H9 (cell line): Measurements from ENCODE around the gene GLYR1. TPM values are rescaled to one million over a fixed set of nuclear protein-coding genes. Genes with fewer than 3 reads are reported as not detected.

Experiments used
- DNase-seq: peaks from one replicate; pipeline ENCODE4 v3.0.0-alpha.2; 2017
- H2AFZ ChIP-seq: one replicate; pipeline ENCODE4 v1.6.1; 2013; ENCODE audit warnings: mild to moderate bottlenecking, low read length, control low read depth, moderate library complexity
- H2AK5ac ChIP-seq: 2 replicates; pipeline ENCODE4 v1.6.1; 2013; ENCODE audit warnings: low read length, control low read depth, mixed read lengths; ENCODE audit not compliant: insufficient read length
- H2BK120ac ChIP-seq: one replicate; pipeline ENCODE4 v1.6.1; 2013; ENCODE audit warnings: low read depth, mild to moderate bottlenecking, low read length, control low read depth, inconsistent platforms; ENCODE audit not compliant: poor library complexity, severe bottlenecking
- H2BK12ac ChIP-seq: 2 replicates; pipeline ENCODE4 v1.6.1; 2013; ENCODE audit warnings: low read length, control low read depth, mixed read lengths, low read depth; ENCODE audit not compliant: insufficient read length
- H2BK15ac ChIP-seq: 2 replicates; pipeline ENCODE4 v1.6.1; 2013; ENCODE audit warnings: low read depth, low read length, control low read depth
- H2BK20ac ChIP-seq: one replicate; pipeline ENCODE4 v1.6.1; 2013; ENCODE audit warnings: low read depth, mild to moderate bottlenecking, low read length, control low read depth, inconsistent platforms; ENCODE audit not compliant: poor library complexity, severe bottlenecking
- H2BK5ac ChIP-seq: 2 replicates; pipeline ENCODE4 v1.6.1; 2013; ENCODE audit warnings: low read length, control low read depth, mixed read lengths; ENCODE audit not compliant: insufficient read length
- H3K14ac ChIP-seq: 2 replicates; pipeline ENCODE4 v1.6.1; 2013; ENCODE audit warnings: low read length, control low read depth; ENCODE audit not compliant: insufficient read depth
- H3K18ac ChIP-seq: 2 replicates; pipeline ENCODE4 v1.6.1; 2013; ENCODE audit warnings: low read depth, mild to moderate bottlenecking, mixed read lengths, low read length, control low read depth; ENCODE audit not compliant: insufficient read length
- H3K23ac ChIP-seq: 2 replicates; pipeline ENCODE4 v1.6.1; 2013; ENCODE audit warnings: low read length, control low read depth, mixed read lengths, low read depth; ENCODE audit not compliant: insufficient read length
- H3K23me2 ChIP-seq: 2 replicates; pipeline ENCODE4 v1.6.1; 2013; ENCODE audit warnings: low read depth, mild to moderate bottlenecking, mixed read lengths, low read length, control low read depth; ENCODE audit not compliant: insufficient read length, poor library complexity, severe bottlenecking
- H3K27ac ChIP-seq: 2 replicates; pipeline ENCODE4 v1.5.1; 2013; ENCODE audit warnings: low read length, control low read depth, mixed read lengths, low read depth; ENCODE audit not compliant: insufficient read length
- H3K27me3 ChIP-seq: 2 replicates; pipeline ENCODE4 v1.6.1; 2013; ENCODE audit warnings: low read length, control low read depth, inconsistent platforms; ENCODE audit not compliant: insufficient read depth
- H3K4ac ChIP-seq: 2 replicates; pipeline ENCODE4 v1.6.1; 2013; ENCODE audit warnings: low read depth, mild to moderate bottlenecking, control low read depth, inconsistent platforms, low read length, moderate library complexity
- H3K4me1 ChIP-seq: 2 replicates; pipeline ENCODE4 v1.6.1; 2013; ENCODE audit warnings: low read length, control low read depth, inconsistent platforms; ENCODE audit not compliant: insufficient read depth
- H3K4me2 ChIP-seq: 2 replicates; pipeline ENCODE4 v1.6.1; 2013; ENCODE audit warnings: low read length, control low read depth, mixed read lengths; ENCODE audit not compliant: insufficient read length, insufficient read depth
- H3K56ac ChIP-seq: 2 replicates; pipeline ENCODE4 v1.6.1; 2013; ENCODE audit warnings: low read depth, mild to moderate bottlenecking, mixed read lengths, low read length, control low read depth; ENCODE audit not compliant: insufficient read length
- H3K79me1 ChIP-seq: 2 replicates; pipeline ENCODE4 v1.6.1; 2013; ENCODE audit warnings: low read depth, mild to moderate bottlenecking, moderate library complexity, low read length, control low read depth, inconsistent platforms; ENCODE audit not compliant: insufficient read depth, poor library complexity, severe bottlenecking
- H3K79me2 ChIP-seq: 2 replicates; pipeline ENCODE4 v1.6.1; 2013; ENCODE audit warnings: low read length, control low read depth, inconsistent platforms; ENCODE audit not compliant: insufficient read depth
- H3K9ac ChIP-seq: 2 replicates; pipeline ENCODE4 v1.6.1; 2013; ENCODE audit warnings: low read length, control low read depth, mixed read lengths; ENCODE audit not compliant: insufficient read length; ENCODE audit errors: extremely low read depth
- H3K9me3 ChIP-seq: one replicate; pipeline ENCODE4 v1.6.1; 2013; ENCODE audit warnings: low read depth, low read length, inconsistent platforms; ENCODE audit not compliant: control insufficient read depth
- H3T11ph ChIP-seq: one replicate; pipeline ENCODE4 v1.6.1; 2013; ENCODE audit warnings: mild to moderate bottlenecking, low read length, control low read depth, inconsistent platforms
- H4K20me1 ChIP-seq: one replicate; pipeline ENCODE4 v1.6.1; 2013; ENCODE audit not compliant: control insufficient read depth, insufficient read length, insufficient read depth
- H4K5ac ChIP-seq: 2 replicates; pipeline ENCODE4 v1.6.1; 2013; ENCODE audit warnings: low read depth, mild to moderate bottlenecking, mixed read lengths, low read length, control low read depth; ENCODE audit not compliant: insufficient read length
- H4K8ac ChIP-seq: replicated peaks from 2 replicates; pipeline ENCODE4 v1.6.1; 2013; ENCODE audit warnings: low read length, control low read depth, mixed read lengths, low read depth; ENCODE audit not compliant: insufficient read length
- H4K91ac ChIP-seq: 2 replicates; pipeline ENCODE4 v1.6.1; 2013; ENCODE audit warnings: low read depth, mild to moderate bottlenecking, moderate library complexity, mixed read lengths, low read length, control low read depth; ENCODE audit not compliant: insufficient read length
- H3K27ac Mint-ChIP-seq, 3 experiments: 2 replicates in 2 of 3; 3 replicates in 1 of 3; pipeline ENCODE4 v1.8.0; 2020 to 2021; ENCODE audit warnings: mixed read lengths in 3 of 3, mild to moderate bottlenecking in 1 of 3, moderate library complexity in 1 of 3
- H3K27me3 Mint-ChIP-seq: 2 replicates; pipeline ENCODE4 v1.8.0; 2021; ENCODE audit warnings: low read depth, mild to moderate bottlenecking, moderate library complexity, mixed read lengths
- H3K36me3 Mint-ChIP-seq, 3 experiments: 2 replicates in 2 of 3; 3 replicates in 1 of 3; pipeline ENCODE4 v1.8.0; 2020 to 2021; ENCODE audit warnings: low read depth in 3 of 3, mixed read lengths in 3 of 3; ENCODE audit not compliant: insufficient read depth in 1 of 3
- H3K4me1 Mint-ChIP-seq, 2 experiments: 2 replicates each; pipeline ENCODE4 v1.8.0; 2020; ENCODE audit warnings: mixed read lengths in 2 of 2
- H3K4me3 Mint-ChIP-seq, 2 experiments: 2 replicates in 1 of 2; 3 replicates in 1 of 2; pipeline ENCODE4 v1.8.0; 2020 to 2021; ENCODE audit warnings: mild to moderate bottlenecking in 2 of 2, mixed read lengths in 2 of 2, moderate library complexity in 1 of 2
- H3K9me3 Mint-ChIP-seq, 2 experiments: 2 replicates in 1 of 2; 3 replicates in 1 of 2; pipeline ENCODE4 v1.8.0; 2020; ENCODE audit warnings: mild to moderate bottlenecking in 2 of 2, mixed read lengths in 2 of 2, moderate library complexity in 1 of 2
- CTCF ChIP-seq: fragments of 200-600 bp; sonication (generic); conservative IDR thresholded peaks from 3 replicates; pipeline ENCODE4 v1.8.0; 2021; ENCODE audit warnings: antibody characterized with exemption, mild to moderate bottlenecking
- WGBS: extraction: QIAGEN DNeasy Blood & Tissue Kit; methylation state at CpG from one replicate; pipeline ENCODE4 v1.1.7; 2013; ENCODE audit warnings: missing lambda C conversion rate, low lambda C conversion rate, mixed read lengths; ENCODE audit not compliant: insufficient read length; ENCODE audit errors: extremely low coverage; 5-methylcytosine and 5-hydroxymethylcytosine counted together
- total RNA-seq: library from RNA; stranded (reverse); gene quantifications from 2 replicates; pipeline ENCODE4 v1.2.1, GENCODE V29; 2021

GLYR1 gene
- total RNA-seq, 1 experiment from 2014 or later: 114 TPM

DNA sequence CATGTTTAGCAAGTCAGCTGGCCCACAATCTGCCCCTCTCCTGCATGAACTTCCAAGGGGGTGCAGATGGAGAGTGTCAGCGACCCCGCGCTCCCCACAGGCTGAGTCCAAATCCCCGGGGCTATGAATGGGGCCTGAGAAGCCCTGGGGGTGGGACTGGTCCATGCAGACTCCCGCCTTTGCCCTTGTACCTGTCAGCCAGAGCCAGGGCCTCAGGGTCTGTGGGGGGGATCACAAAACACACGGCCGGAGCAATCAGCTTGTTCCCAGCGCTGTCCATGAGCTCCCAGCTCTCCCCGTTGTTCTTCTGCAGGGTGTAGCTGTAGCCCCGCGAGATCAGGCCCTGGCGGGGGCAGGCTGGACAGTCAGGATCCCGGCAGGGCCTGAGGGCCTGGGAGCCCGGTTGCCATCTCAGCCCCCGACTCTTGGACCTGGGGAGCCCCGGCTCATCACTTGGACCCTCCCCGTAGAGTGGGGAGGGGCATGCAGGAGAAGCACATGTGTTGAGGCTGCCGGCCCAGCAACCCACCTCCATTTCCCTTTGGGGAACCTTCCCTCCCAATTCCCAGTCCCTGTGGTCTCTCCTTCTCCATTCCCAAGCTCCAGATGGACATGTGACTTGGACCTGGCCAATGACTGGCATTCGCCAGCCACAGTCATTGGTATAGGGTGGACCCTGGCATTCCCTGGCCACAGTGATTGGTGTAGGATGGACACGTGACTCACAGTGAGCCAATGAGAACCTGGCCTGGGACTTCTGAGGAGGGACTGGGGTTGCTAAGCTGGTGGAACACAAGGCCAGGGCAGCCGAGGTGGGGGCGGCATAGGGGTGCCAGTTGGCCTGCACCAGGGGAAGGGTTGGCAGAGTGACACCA lies 47.4 kb upstream of the GLYR1 start:
- no peak overlapping the region for H3K56ac ChIP-seq
- no peak overlapping the region for H2BK15ac ChIP-seq
- no peaks in the 10 kb centered on the region for H3K4me1 ChIP-seq
- no peak overlapping the region for H2BK12ac ChIP-seq
- WGBS: no CpG with 5 or more reads among the region's 22 CpGs
- H2AFZ ChIP-seq: no peak overlapping the region
- no peaks in the 10 kb centered on the region for H3K23me2 ChIP-seq
- H4K8ac ChIP-seq: no peak overlapping the region
- peak overlapping the region in 1 of 3 experiments; percentile 74; a peak in 1 of 7 replicates for H3K27ac Mint-ChIP-seq
- H2AK5ac ChIP-seq: no peak overlapping the region
- H4K20me1 ChIP-seq: no peaks in the 10 kb centered on the region
- no peak overlapping the region for H4K91ac ChIP-seq
- peak; percentile 50 for DNase-seq
- H3K4me2 ChIP-seq: no peak overlapping the region
- H3K4me1 Mint-ChIP-seq: no peaks in the 10 kb centered on the region
- no peaks in the 10 kb centered on the region for H3K9me3 ChIP-seq
- H2BK120ac ChIP-seq: no peak overlapping the region
- no peak overlapping the region for H3K9ac ChIP-seq
- H3K36me3 Mint-ChIP-seq: peaks cover 8 to 72% (median 58%) of the 10 kb centered on the region in 3 experiments
- H4K5ac ChIP-seq: no peak overlapping the region
- no peak overlapping the region for H3K4ac ChIP-seq
- no peak overlapping the region for H3T11ph ChIP-seq
- no peaks in the 10 kb centered on the region; the same call in 1 of the 2 replicates for H3K27me3 Mint-ChIP-seq
- no peak overlapping the region for H2BK5ac ChIP-seq
- no peak overlapping the region for H3K4me3 Mint-ChIP-seq
- H3K23ac ChIP-seq: no peak overlapping the region
- H3K18ac ChIP-seq: no peak overlapping the region
- no peaks in the 10 kb centered on the region for H3K79me1 ChIP-seq
- no peak overlapping the region for H3K27ac ChIP-seq
- H3K79me2 ChIP-seq: no peaks in the 10 kb centered on the region
- no peaks in the 10 kb centered on the region for H3K27me3 ChIP-seq
- no peak for TF ChIP-seq CTCF
- peaks cover 3 to 6% of the 10 kb centered on the region in 2 experiments; a peak in 2 of 5 replicates for H3K9me3 Mint-ChIP-seq
- H2BK20ac ChIP-seq: no peak overlapping the region
- no peak overlapping the region for H3K14ac ChIP-seq
